BLaER1 (cell line): ENCODE data around the gene DENND6A.

ENCODE experiments used
- H3K27ac ChIP-seq: shearing (Covaris generic); formaldehyde crosslinking; 2 replicates; pipeline ENCODE4 v1.8.1; 2022
- H3K27me3 ChIP-seq: shearing (Covaris generic); formaldehyde crosslinking; 2 replicates; pipeline ENCODE4 v1.8.1; 2022
- H3K36me3 ChIP-seq: shearing (Covaris generic); formaldehyde crosslinking; 2 replicates; pipeline ENCODE4 v1.8.1; 2022
- H3K4me1 ChIP-seq: shearing (Covaris generic); formaldehyde crosslinking; 2 replicates; pipeline ENCODE4 v1.8.1; 2022
- H3K4me2 ChIP-seq: shearing (Covaris generic); formaldehyde crosslinking; 2 replicates; pipeline ENCODE4 v1.8.1; 2022
- H3K4me3 ChIP-seq: shearing (Covaris generic); formaldehyde crosslinking; 2 replicates; pipeline ENCODE4 v1.8.1; 2022
- H3K9ac ChIP-seq: shearing (Covaris generic); formaldehyde crosslinking; 2 replicates; pipeline ENCODE4 v1.8.1; 2022
- H3K9me3 ChIP-seq: shearing (Covaris generic); formaldehyde crosslinking; 2 replicates; pipeline ENCODE4 v1.8.1; 2022
- H4K20me1 ChIP-seq: shearing (Covaris generic); formaldehyde crosslinking; 2 replicates; pipeline ENCODE4 v1.8.1; 2022
- Cebpa-rat ChIP-seq: shearing (Covaris generic); IDR thresholded peaks from 2 replicates; pipeline ENCODE4 v1.8.1; 2022

DENND6A gene

GRCh38 chr3:57605683-57606082, 87.2 kb downstream of the DENND6A start:
- H3K27me3 ChIP-seq = no peaks in the 10 kb centered on the region
- H3K4me2 ChIP-seq = no peak overlapping the region
- H3K4me3 ChIP-seq = no peak overlapping the region
- no peak overlapping the region for H3K27ac ChIP-seq
- H3K36me3 ChIP-seq = peaks cover 49% of the 10 kb centered on the region
- H3K9me3 ChIP-seq = peaks cover 28% of the 10 kb centered on the region
- H4K20me1 ChIP-seq = no peaks in the 10 kb centered on the region
- no peak overlapping the region for H3K9ac ChIP-seq
- no peak for TF ChIP-seq Cebpa-rat
- H3K4me1 ChIP-seq = no peaks in the 10 kb centered on the region

- Histone ChIP-seq H3K27ac (no peak overlapping the region), H3K4me2 (no peak overlapping the region), H3K9ac (no peak overlapping the region), H3K36me3 (peaks cover 49% of the 10 kb centered on the region), H3K4me3 (no peak overlapping the region), H3K27me3 (no peaks in the 10 kb centered on the region), H4K20me1 (no peaks in the 10 kb centered on the region), H3K4me1 (no peaks in the 10 kb centered on the region), H3K9me3 (peaks cover 28% of the 10 kb centered on the region)
- TF ChIP-seq Cebpa-rat = no peak
Observed at GRCh38 chr3:57604971-57605370, 87.9 kb downstream of the DENND6A start.

DNA sequence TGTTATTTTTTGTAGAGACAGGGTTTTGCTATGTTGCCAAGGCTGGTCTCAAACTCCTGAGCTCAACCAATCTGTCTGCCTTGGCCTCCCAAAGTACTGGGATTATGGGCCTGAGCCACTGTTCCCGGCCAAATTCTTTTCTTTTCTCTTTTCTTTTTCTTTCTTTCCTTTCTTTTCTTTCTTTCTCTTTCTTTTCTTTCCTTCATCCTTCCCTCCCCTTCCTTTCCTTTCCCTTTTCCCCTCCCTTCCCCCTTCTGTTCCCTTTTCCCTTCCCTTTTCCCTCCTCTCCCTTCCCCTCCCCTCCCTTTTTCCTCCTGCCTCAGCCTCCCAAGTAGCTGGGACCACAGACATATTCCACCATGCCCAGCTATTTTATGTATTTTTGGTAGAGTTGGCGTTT, 92.7 kb downstream of the DENND6A start:
- TF ChIP-seq Cebpa-rat = no peak
- Histone ChIP-seq H3K27ac (no peak overlapping the region), H3K27me3 (no peaks in the 10 kb centered on the region), H3K36me3 (peaks cover 30% of the 10 kb centered on the region), H3K4me2 (no peak overlapping the region), H4K20me1 (peaks cover 16% of the 10 kb centered on the region), H3K9ac (no peak overlapping the region), H3K9me3 (peaks cover 4% of the 10 kb centered on the region; the same call in 1 of the 2 replicates), H3K4me1 (peaks cover 22% of the 10 kb centered on the region), H3K4me3 (no peak overlapping the region)

GRCh38 chr3:57598765-57599360, 94.0 kb downstream of the DENND6A start:
- no peaks in the 10 kb centered on the region for H3K27me3 ChIP-seq
- peak overlapping the region; percentile 84 for H3K27ac ChIP-seq
- H3K4me1 ChIP-seq = peaks cover 36% of the 10 kb centered on the region
- no peak for TF ChIP-seq Cebpa-rat
- H3K4me2 ChIP-seq = peak overlapping the region; percentile 90
- peaks cover 26% of the 10 kb centered on the region for H3K36me3 ChIP-seq
- H3K4me3 ChIP-seq = peak overlapping the region; percentile 91
- no peaks in the 10 kb centered on the region for H3K9me3 ChIP-seq
- peaks cover 29% of the 10 kb centered on the region for H4K20me1 ChIP-seq
- peak overlapping the region; percentile 80 for H3K9ac ChIP-seq

GRCh38 chr3:57597127-57597923, 95.6 kb downstream of the DENND6A start, which contains the start of gene ARF4:
ARF4 (minus strand) TSS chr3:57597344; CDS start chr3:57597140, 204 bp downstream.
- Histone ChIP-seq H3K27me3 (no peaks in the 10 kb centered on the region), H4K20me1 (peaks cover 44% of the 10 kb centered on the region), H3K9me3 (no peaks in the 10 kb centered on the region), H3K27ac (peak within 1 kb of the TSS; percentile 87), H3K4me3 (peak within 1 kb of the TSS; percentile 91), H3K4me2 (peak within 1 kb of the TSS; percentile 90), H3K36me3 (peaks cover 22% of the 10 kb centered on the region), H3K9ac (peak within 1 kb of the TSS; percentile 91), H3K4me1 (peaks cover 41% of the 10 kb centered on the region)
- TF ChIP-seq Cebpa-rat = no peak

DNA sequence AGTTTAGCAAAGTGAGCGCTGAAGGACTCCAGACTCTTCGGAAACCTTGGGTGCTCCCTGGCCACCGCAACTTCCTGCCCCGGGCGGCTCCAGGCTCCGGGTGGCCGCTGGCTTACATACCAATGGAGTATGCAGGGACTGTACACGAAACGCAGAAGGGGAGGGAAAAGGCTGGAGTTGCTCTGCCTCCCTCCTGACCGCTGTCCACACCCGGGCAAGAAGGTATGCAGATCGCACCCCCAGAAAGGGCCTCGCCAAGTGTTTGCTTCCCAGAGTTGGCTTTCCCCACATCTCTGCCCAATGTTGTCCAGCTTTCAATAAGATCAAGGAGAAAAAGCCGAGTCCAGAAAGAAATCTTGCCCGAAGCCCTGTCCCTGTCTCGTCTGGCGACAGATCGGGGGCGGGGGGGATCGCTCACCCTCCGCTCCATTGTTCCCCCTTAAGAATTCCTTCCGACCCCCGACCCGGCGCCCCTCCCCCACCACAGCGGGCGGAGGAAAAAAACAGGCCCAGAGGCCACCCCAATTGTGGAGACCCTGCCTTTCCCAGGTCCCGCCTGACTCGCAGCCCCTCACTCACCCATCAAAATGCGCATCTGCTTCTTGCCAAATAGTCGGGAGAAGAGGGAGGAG, 96.3 kb downstream of the DENND6A start:
- Histone ChIP-seq H3K36me3 (peaks cover 19% of the 10 kb centered on the region), H3K9me3 (no peaks in the 10 kb centered on the region), H4K20me1 (peaks cover 52% of the 10 kb centered on the region), H3K27me3 (no peaks in the 10 kb centered on the region), H3K4me1 (peaks cover 41% of the 10 kb centered on the region), H3K4me3 (peak overlapping the region; percentile 91), H3K4me2 (peak overlapping the region; percentile 86), H3K27ac (peak overlapping the region; percentile 87), H3K9ac (peak overlapping the region; percentile 91)
- TF ChIP-seq Cebpa-rat = no peak

DNA sequence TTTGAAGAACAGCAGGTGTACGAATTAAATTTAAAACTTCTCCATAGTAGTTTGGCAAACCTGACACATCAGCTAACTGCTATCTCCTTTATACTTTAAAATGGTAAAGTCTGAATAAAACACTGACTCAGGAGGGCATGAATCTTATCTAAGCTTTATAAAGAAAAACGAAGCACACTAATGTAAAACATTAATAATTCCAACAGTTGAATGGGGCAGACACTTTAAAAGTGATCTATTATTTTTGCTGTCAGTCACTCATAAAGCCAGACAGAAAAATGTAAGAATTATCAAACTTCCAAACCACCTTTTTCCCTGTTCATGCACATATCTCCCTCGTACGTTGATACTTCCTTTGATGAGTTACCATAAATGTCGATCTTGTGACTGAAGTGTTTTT, 98.3 kb downstream of the DENND6A start:
- Histone ChIP-seq H3K4me1 (peaks cover 41% of the 10 kb centered on the region), H3K4me3 (peak overlapping the region; percentile 91; the same call in 1 of the 2 replicates), H3K36me3 (peaks cover 22% of the 10 kb centered on the region; the same call in 1 of the 2 replicates), H3K4me2 (peak overlapping the region; percentile 86), H3K9me3 (no peaks in the 10 kb centered on the region), H4K20me1 (peaks cover 71% of the 10 kb centered on the region), H3K9ac (peak overlapping the region; percentile 91; the same call in 1 of the 2 replicates), H3K27me3 (no peaks in the 10 kb centered on the region), H3K27ac (no peak overlapping the region)
- no peak for TF ChIP-seq Cebpa-rat

- Histone ChIP-seq H4K20me1 (peaks cover 75% of the 10 kb centered on the region), H3K4me1 (peaks cover 38% of the 10 kb centered on the region), H3K4me3 (no peak overlapping the region), H3K9me3 (no peaks in the 10 kb centered on the region), H3K36me3 (peaks cover 27% of the 10 kb centered on the region), H3K4me2 (peak overlapping the region; percentile 86), H3K9ac (no peak overlapping the region), H3K27ac (no peak overlapping the region), H3K27me3 (no peaks in the 10 kb centered on the region)
- TF ChIP-seq Cebpa-rat = no peak
Observed at GRCh38 chr3:57594144-57594543, 98.7 kb downstream of the DENND6A start.

GRCh38 chr3:57592306-57592705, 100.6 kb downstream of the DENND6A start:
- TF ChIP-seq Cebpa-rat = no peak
- H3K4me3 ChIP-seq = no peak overlapping the region
- no peak overlapping the region for H3K27ac ChIP-seq
- H3K4me2 ChIP-seq = no peak overlapping the region
- H3K9me3 ChIP-seq = no peaks in the 10 kb centered on the region
- no peak overlapping the region for H3K9ac ChIP-seq
- H3K27me3 ChIP-seq = no peaks in the 10 kb centered on the region
- H4K20me1 ChIP-seq = peaks cover 94% of the 10 kb centered on the region
- peaks cover 27% of the 10 kb centered on the region for H3K4me1 ChIP-seq
- H3K36me3 ChIP-seq = peaks cover 39% of the 10 kb centered on the region

DNA sequence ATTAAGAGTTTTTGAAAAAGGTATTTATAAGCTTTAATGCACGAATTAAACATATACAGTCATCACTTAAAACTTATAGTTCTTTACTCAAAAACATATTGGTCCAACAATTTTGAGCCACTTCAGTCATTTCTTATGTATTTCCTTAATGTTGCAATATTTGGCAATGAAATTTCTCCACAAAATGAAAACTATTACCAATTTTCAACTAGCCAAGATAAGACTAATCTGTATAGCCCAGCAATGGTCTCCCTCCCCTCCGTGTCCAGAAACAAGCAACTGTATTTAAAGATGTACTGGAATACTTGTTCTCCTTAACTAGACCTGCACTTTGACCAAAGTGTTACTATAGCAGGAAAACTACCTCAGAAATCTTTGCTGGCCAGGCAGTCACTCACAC, 105.0 kb downstream of the DENND6A start:
- Histone ChIP-seq H3K27ac (no peak overlapping the region), H3K9me3 (no peaks in the 10 kb centered on the region), H3K9ac (no peak overlapping the region), H3K4me3 (no peak overlapping the region), H3K36me3 (peaks cover 52% of the 10 kb centered on the region), H4K20me1 (peaks cover 98% of the 10 kb centered on the region), H3K4me2 (no peak overlapping the region), H3K27me3 (no peaks in the 10 kb centered on the region), H3K4me1 (peaks cover 5% of the 10 kb centered on the region)
- no peak for TF ChIP-seq Cebpa-rat
